RWPE1 (cell line): ENCODE measurements around the gene SMARCC2.

Experiments used
- CTCF ChIA-PET: fragments of 350-600 bp; sonication (Branson Sonifier 250); formaldehyde crosslinking; extraction: SDS; loops from one replicate; lab custom pipeline; 2021; lab: Yijun Ruan, JAX
- POLR2A ChIA-PET: fragments of 400-600 bp; formaldehyde crosslinking; extraction: SDS; loops from one replicate; lab custom pipeline; 2020; ENCODE audit warnings: antibody characterized with exemption; ENCODE audit not compliant: low non-redundant PET; lab: Yijun Ruan, JAX
- DNase-seq: peaks from one replicate; pipeline ENCODE4 v3.0.0; 2012; ENCODE audit warnings: low spot score
- H3K27ac ChIP-seq: fragments of 450-650 bp; 2 replicates; pipeline ENCODE4 v1.5.1; 2017
- TF ChIP-seq, protein P1 (sequence below): fragments of 450-650 bp; conservative IDR thresholded peaks from 2 replicates; pipeline ENCODE4 v1.5.1; 2017; ENCODE audit warnings: low read depth, mild to moderate bottlenecking

The SMARCC2 gene

DNA sequence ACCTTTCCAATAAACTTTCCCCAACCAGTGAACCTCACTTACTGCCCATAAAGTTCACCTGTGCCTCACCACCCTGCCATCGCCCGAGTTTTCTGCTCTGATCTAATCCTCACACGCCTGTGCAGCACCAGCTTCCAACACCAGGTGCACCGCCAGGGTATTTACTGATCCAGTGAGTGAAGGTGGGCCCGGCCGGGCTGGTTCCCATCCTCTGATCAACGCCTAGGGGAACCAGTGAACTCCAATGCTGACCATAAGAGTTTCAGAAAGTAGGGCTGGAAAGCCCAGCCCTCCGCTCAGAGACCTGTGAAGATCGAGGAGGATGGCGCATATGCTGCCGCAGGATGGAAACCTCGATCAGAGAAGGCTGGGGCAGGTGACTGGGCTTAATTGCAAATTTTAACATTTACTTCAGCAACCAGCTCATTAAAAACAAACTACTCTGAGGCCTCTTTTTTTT lies 37.6 kb downstream of the SMARCC2 start:
- DNase-seq: peak; percentile 70
- TF ChIP-seq, protein P1, sequence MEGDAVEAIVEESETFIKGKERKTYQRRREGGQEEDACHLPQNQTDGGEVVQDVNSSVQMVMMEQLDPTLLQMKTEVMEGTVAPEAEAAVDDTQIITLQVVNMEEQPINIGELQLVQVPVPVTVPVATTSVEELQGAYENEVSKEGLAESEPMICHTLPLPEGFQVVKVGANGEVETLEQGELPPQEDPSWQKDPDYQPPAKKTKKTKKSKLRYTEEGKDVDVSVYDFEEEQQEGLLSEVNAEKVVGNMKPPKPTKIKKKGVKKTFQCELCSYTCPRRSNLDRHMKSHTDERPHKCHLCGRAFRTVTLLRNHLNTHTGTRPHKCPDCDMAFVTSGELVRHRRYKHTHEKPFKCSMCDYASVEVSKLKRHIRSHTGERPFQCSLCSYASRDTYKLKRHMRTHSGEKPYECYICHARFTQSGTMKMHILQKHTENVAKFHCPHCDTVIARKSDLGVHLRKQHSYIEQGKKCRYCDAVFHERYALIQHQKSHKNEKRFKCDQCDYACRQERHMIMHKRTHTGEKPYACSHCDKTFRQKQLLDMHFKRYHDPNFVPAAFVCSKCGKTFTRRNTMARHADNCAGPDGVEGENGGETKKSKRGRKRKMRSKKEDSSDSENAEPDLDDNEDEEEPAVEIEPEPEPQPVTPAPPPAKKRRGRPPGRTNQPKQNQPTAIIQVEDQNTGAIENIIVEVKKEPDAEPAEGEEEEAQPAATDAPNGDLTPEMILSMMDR: peak; percentile 59
- CTCF ChIA-PET: interaction anchor here (0.6 to 1.3 kb wide), 5 partner anchors 12 to 36 kb away, joined by 3 to 6 read pairs (median 4); no protein-coding TSS in a partner anchor
- POLR2A ChIA-PET: interaction anchor here (0.6 kb wide), 1 partner anchor 16 kb away, joined by 4 read pairs; no protein-coding TSS in a partner anchor
- H3K27ac ChIP-seq: peak overlapping the region; percentile 97

GRCh38 chr12:56150563-56150962 lies 38.7 kb downstream of the SMARCC2 start:
- POLR2A ChIA-PET: no interaction called here
- CTCF ChIA-PET: interaction anchor here (0.6 to 1.3 kb wide), 2 partner anchors 37 to 49 kb away, joined by 4 to 5 read pairs; no protein-coding TSS in a partner anchor
- peak; percentile 33 for DNase-seq
- H3K27ac ChIP-seq: peak overlapping the region; percentile 97
- TF ChIP-seq, protein P1: no peak

GRCh38 chr12:56146492-56147460 lies 42.5 kb downstream of the SMARCC2 start:
- DNase-seq: no peak
- TF ChIP-seq, protein P1: no peak
- peak overlapping the region; percentile 11; the same call in 1 of the 2 replicates for H3K27ac ChIP-seq
- ChIA-PET POLR2A (interaction anchor here (0.7 kb wide), 2 partner anchors 14 to 114 kb away, joined by 7 to 8 read pairs; no protein-coding TSS in a partner anchor), CTCF (no interaction called here)

DNA sequence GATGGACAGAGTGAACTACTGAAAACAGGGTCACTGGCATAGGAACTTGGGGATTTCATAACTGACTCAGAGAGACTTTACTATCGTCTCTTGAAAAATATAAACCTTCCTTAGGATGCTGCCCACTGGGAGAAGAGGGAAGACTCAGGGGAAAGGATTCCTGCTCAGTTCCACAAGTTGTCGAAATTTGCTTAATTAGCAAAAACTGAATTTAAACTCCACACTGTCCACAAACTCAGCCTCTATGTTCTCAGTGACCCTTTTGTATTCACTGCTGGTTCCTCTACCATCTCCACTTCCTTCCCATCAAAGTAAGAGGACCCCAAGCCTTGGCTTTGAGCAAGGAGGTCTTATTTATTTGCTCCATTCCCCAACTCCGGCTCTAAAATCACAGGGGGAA lies 44.1 kb downstream of the SMARCC2 start:
- no peak overlapping the region; the same call in 1 of the 2 replicates for H3K27ac ChIP-seq
- TF ChIP-seq, protein P1: no peak
- no peak for DNase-seq
- CTCF ChIA-PET: interaction anchor here (0.6 kb wide), 1 partner anchor 18 kb away, joined by 3 read pairs; no protein-coding TSS in a partner anchor
- POLR2A ChIA-PET: no interaction called here

DNA sequence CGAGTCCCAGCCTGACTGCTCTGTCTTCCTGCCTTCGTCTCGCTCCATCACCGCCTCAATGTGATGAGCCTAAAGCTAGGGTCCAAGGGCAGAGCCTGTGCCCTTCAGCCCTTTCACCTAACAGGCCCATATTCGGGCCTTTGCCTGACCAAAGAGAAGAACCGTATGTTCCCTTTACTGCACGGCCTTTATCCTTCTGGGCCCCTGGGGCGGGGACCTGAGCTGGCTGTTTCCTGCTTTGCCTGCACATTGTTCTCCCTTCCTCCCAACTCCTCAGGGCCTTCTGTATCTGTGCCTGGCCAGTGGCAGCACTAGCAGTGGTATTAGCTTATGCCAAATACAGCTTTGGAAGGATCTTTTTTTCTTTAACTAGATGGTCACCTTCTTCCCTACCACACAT lies 45.4 kb downstream of the SMARCC2 start:
- ChIA-PET POLR2A (interaction anchor here (0.6 kb wide), 1 partner anchor 15 kb away, joined by 3 read pairs; the partner anchor contains the start of gene ESYT1), CTCF (interaction anchor here (0.5 to 1.4 kb wide), 4 partner anchors 13 to 132 kb away, joined by 3 to 5 read pairs (median 3); no protein-coding TSS in a partner anchor)
- TF ChIP-seq, protein P1: no peak
- no peak for DNase-seq
- peak overlapping the region; percentile 40 for H3K27ac ChIP-seq

DNA sequence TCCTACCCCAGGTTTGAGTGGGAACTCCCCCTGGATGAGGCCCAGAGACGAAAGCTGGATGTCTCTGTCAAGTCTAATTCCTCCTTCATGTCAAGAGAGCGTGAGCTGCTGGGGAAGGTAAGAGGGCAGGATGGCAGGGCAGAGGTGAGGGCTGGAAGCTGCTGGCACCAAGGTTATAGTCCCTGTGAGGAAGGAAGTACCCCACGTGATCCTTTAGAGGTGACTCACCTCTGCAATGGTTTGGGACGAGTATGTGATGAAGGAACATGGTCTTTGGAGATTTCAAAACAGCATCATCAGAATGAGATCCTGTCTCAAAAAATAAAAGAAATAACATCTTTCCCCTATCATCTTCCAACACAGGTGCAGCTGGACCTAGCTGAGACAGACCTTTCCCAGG lies 46.1 kb downstream of the SMARCC2 start:
- DNase-seq: no peak
- H3K27ac ChIP-seq: peak overlapping the region; percentile 49
- POLR2A ChIA-PET: interaction anchor here (0.6 kb wide), 1 partner anchor 15 kb away, joined by 3 read pairs; the partner anchor contains the start of gene ESYT1
- CTCF ChIA-PET: interaction anchor here (0.6 to 1.4 kb wide), 4 partner anchors 12 to 486 kb away, joined by 3 to 5 read pairs (median 3); no protein-coding TSS in a partner anchor
- TF ChIP-seq, protein P1: no peak
